ENCODE data around the gene BBS7. TPM values are rescaled to one million over a fixed set of nuclear protein-coding genes. Genes with fewer than 3 reads are reported as not detected.

Gene BBS7
- total and polyA plus RNA-seq, 4 donors = 8.6 to 22.1 (median 10.8) TPM

- H3K27ac ChIP-seq (ENCODE audit: low read depth in 1 of 2, low read length in 1 of 2) = no peak overlapping the region
- ATAC-seq (ENCODE audit: insufficient read depth, low FRiP score) (no peak), DNase-seq (no peak)
- no peaks in the 10 kb centered on the region for H3K9me3 ChIP-seq (ENCODE audit: control insufficient read depth in 4 of 4, insufficient read depth in 3 of 4, low read length in 3 of 4)
- no peaks in the 10 kb centered on the region for H3K36me3 ChIP-seq (ENCODE audit: control insufficient read depth in 4 of 4, insufficient read depth in 4 of 4, low read length in 4 of 4)
- no peak overlapping the region for H3K4me3 ChIP-seq
- 70 to 91% methylated on average over 2 of the region's 2 CpGs for WGBS, 2 donors
- TF ChIP-seq CTCF (IDR thresholded peaks at IDR 0.05; ENCODE audit: control extremely low read depth, extremely low read depth) = no peak
- no peaks in the 10 kb centered on the region for H3K27me3 ChIP-seq (ENCODE audit: control insufficient read depth in 3 of 3, insufficient read depth in 3 of 3, low read length in 2 of 3)
- no peak overlapping the region for H3K9ac ChIP-seq (ENCODE audit: insufficient read depth in 1 of 2, low read length in 2 of 2)
- no peaks in the 10 kb centered on the region for H3K4me1 ChIP-seq (ENCODE audit: control insufficient read depth in 5 of 5, insufficient read depth in 5 of 5, low read length in 5 of 5)
Observed at GRCh38 chr4:121885115-121885514, 14.8 kb upstream of the BBS7 start.

- Histone ChIP-seq H3K9ac (ENCODE audit: insufficient read depth in 1 of 2, low read length in 2 of 2) (no peak overlapping the region), H3K27me3 (ENCODE audit: control insufficient read depth in 3 of 3, insufficient read depth in 3 of 3, low read length in 2 of 3) (no peaks in the 10 kb centered on the region), H3K4me3 (no peak overlapping the region), H3K4me1 (ENCODE audit: control insufficient read depth in 5 of 5, insufficient read depth in 5 of 5, low read length in 5 of 5) (no peaks in the 10 kb centered on the region), H3K36me3 (ENCODE audit: control insufficient read depth in 4 of 4, insufficient read depth in 4 of 4, low read length in 4 of 4) (peaks cover 0 to 2% (median 0%) of the 10 kb centered on the region in 4 donors), H3K27ac (ENCODE audit: low read depth in 1 of 2, low read length in 1 of 2) (no peak overlapping the region), H3K9me3 (ENCODE audit: control insufficient read depth in 4 of 4, insufficient read depth in 3 of 4, low read length in 3 of 4) (no peaks in the 10 kb centered on the region)
- DNase-seq = no peak
- no peak for TF ChIP-seq CTCF (IDR thresholded peaks at IDR 0.05; ENCODE audit: control extremely low read depth, extremely low read depth)
- no peak for ATAC-seq (ENCODE audit: insufficient read depth, low FRiP score)
- WGBS, 2 donors = 52 to 61% methylated on average over 3 of the region's 3 CpGs
Observed at GRCh38 chr4:121881158-121881557, 10.9 kb upstream of the BBS7 start.

- no peak overlapping the region for H3K27ac ChIP-seq (ENCODE audit: low read depth in 1 of 2, low read length in 1 of 2)
- no peak for DNase-seq
- no peak for TF ChIP-seq CTCF (IDR thresholded peaks at IDR 0.05; ENCODE audit: control extremely low read depth, extremely low read depth)
- H3K4me3 ChIP-seq = no peak overlapping the region
- H3K9me3 ChIP-seq (ENCODE audit: control insufficient read depth in 4 of 4, insufficient read depth in 3 of 4, low read length in 3 of 4) = no peaks in the 10 kb centered on the region
- no peaks in the 10 kb centered on the region for H3K4me1 ChIP-seq (ENCODE audit: control insufficient read depth in 5 of 5, insufficient read depth in 5 of 5, low read length in 5 of 5)
- no peaks in the 10 kb centered on the region for H3K27me3 ChIP-seq (ENCODE audit: control insufficient read depth in 3 of 3, insufficient read depth in 3 of 3, low read length in 2 of 3)
- ATAC-seq (ENCODE audit: insufficient read depth, low FRiP score) = no peak
- H3K9ac ChIP-seq (ENCODE audit: insufficient read depth in 1 of 2, low read length in 2 of 2) = no peak overlapping the region
- peaks cover 0 to 2% (median 0%) of the 10 kb centered on the region in 4 donors for H3K36me3 ChIP-seq (ENCODE audit: control insufficient read depth in 4 of 4, insufficient read depth in 4 of 4, low read length in 4 of 4)
Observed at GRCh38 chr4:121879135-121879534, 8.9 kb upstream of the BBS7 start.

GRCh38 chr4:121877041-121877773 lies 6.9 kb upstream of the BBS7 start:
- Histone ChIP-seq H3K9me3 (ENCODE audit: control insufficient read depth in 4 of 4, insufficient read depth in 3 of 4, low read length in 3 of 4) (no peaks in the 10 kb centered on the region), H3K4me3 (no peak overlapping the region), H3K36me3 (ENCODE audit: control insufficient read depth in 4 of 4, insufficient read depth in 4 of 4, low read length in 4 of 4) (peaks cover 0 to 2% (median 0%) of the 10 kb centered on the region in 4 donors), H3K27me3 (ENCODE audit: control insufficient read depth in 3 of 3, insufficient read depth in 3 of 3, low read length in 2 of 3) (no peaks in the 10 kb centered on the region), H3K4me1 (ENCODE audit: control insufficient read depth in 5 of 5, insufficient read depth in 5 of 5, low read length in 5 of 5) (no peaks in the 10 kb centered on the region), H3K27ac (ENCODE audit: low read depth in 1 of 2, low read length in 1 of 2) (no peak overlapping the region), H3K9ac (ENCODE audit: insufficient read depth in 1 of 2, low read length in 2 of 2) (no peak overlapping the region)
- DNase-seq (no peak), ATAC-seq (ENCODE audit: insufficient read depth, low FRiP score) (no peak)
- TF ChIP-seq CTCF (IDR thresholded peaks at IDR 0.05; ENCODE audit: control extremely low read depth, extremely low read depth) = no peak
- 76 to 89% methylated on average over 4 of the region's 4 CpGs for WGBS, 2 donors
